GM21717 (cell line): ENCODE results near the gene RAB34.

Source experiments
- ATAC-seq: cut with Tn5 transposase; IDR thresholded peaks from one replicate; pipeline ENCODE4 v1.9.1; 2021; ENCODE audit warnings: mild to moderate bottlenecking, moderate library complexity; ENCODE audit not compliant: unreplicated experiment

Gene RAB34

GRCh38 chr17:28688481-28688880, 29.2 kb downstream of the RAB34 start:
- ATAC-seq, result no peak

GRCh38 chr17:28686296-28686695, 31.4 kb downstream of the RAB34 start:
- no peak for ATAC-seq

GRCh38 chr17:28685366-28685765, 32.3 kb downstream of the RAB34 start:
- ATAC-seq, result no peak

GRCh38 chr17:28684963-28685362, 32.7 kb downstream of the RAB34 start:
- ATAC-seq, result no peak

GRCh38 chr17:28682655-28683054, 35.0 kb downstream of the RAB34 start:
- no peak for ATAC-seq

- no peak for ATAC-seq
Measured at GRCh38 chr17:28675980-28676379, 41.7 kb downstream of the RAB34 start.

- no peak for ATAC-seq
Measured at GRCh38 chr17:28675490-28675889, 42.2 kb downstream of the RAB34 start.

- ATAC-seq, result no peak
Measured at GRCh38 chr17:28669918-28670317, 47.8 kb downstream of the RAB34 start.

- ATAC-seq, result no peak
Measured at GRCh38 chr17:28667870-28668269, 49.8 kb downstream of the RAB34 start.

GRCh38 chr17:28665994-28666393, 51.7 kb downstream of the RAB34 start:
- ATAC-seq, result no peak
